ENCODE results near the gene PHF23.
"Not testable (repeated sequence)": the region's sequence is repeated elsewhere in the genome, so short reads cannot be mapped to it uniquely, and the experiment has no call there.

The PHF23 gene

DNA sequence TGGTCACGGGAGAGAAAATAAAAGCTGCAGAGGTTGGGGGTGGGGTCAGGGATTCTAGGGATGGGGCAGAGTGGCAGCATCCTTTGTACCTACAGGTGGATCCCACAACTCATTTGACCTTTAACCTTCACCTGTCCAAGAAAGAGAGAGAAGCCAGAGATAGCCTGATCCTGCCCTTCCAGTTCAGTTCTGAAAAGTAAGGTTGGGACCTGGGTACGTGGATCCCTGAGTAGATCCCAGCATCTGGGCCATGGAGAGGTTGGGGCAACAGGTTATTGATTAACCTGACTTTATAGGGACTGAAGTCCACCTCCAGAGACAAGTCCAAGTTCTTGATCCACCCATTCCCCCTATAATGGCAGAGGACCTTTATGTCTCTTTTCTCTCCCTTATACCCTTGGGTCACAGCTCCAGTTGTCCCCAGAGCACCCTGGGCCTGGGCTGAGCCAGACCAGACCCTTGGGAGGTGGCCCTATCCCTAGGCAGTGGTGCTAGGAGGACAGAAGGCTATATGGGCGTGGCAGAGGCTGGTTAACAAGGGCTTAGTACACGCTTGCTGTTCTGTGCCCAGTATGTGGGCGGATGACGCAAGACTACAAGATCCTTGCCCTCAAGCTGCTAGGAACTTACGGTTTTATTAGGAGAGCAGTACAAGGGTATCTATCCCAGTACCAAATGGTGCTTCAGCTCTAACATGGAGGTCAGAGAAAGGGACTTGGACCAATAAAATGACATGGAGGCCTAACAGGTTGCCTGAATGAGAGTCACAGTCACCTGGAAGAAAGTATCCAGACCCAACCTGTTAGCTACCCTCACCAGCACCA, 19.7 kb upstream of the PHF23 start:
- DNase-seq = no peak

DNA sequence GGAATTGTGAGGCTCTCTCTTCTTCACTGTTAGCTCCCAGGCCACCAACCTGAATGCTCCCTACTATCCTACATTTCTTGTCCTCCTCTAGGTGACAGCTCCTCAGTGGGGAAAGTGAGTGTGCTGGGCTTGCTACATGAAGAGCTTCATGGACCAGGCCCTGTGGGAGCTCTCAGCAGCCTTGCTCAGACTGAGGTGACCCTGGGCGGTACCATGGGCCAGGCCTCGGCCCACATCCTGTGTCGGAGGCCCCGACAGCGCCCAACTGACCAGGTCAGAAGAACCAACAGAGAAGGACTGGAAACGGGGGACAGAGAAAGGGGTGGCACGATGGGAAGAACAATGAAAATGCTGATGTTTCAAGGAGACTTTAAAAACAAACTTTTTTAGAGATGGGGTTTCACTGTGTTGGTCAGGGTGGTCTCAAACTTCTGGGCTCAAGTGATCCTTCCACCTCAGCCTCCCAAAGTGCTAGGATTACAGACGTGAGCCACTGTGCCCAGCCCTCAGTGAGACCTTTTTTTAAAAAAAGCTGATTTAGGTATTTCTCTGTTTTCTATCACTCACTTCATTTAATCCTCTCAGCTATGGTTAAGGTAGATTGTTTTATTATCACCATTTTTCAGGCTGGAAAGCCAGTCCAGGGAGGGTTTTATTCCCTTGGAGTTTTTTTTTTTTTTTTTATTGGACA, 17.7 kb upstream of the PHF23 start:
- DNase-seq = no peak

DNA sequence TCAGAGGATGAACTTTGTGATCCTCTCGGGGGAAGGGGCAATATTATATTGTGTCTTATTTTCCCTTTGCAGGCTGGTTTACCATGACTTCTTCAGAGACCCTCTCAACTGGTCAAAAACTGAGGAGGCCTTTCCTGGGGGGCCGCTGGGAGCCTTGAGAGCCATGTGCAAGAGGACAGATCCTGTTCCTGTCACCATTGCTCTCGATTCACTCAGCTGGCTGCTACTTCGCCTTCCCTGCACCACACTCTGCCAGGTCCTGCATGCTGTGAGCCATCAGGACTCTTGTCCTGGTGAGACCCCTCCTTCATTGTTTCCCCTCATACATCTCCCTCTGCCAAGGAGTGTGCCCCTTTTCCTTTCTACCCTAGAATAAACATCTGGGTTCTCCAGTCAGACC, 15.3 kb upstream of the PHF23 start:
- DNase-seq = no peak

DNA sequence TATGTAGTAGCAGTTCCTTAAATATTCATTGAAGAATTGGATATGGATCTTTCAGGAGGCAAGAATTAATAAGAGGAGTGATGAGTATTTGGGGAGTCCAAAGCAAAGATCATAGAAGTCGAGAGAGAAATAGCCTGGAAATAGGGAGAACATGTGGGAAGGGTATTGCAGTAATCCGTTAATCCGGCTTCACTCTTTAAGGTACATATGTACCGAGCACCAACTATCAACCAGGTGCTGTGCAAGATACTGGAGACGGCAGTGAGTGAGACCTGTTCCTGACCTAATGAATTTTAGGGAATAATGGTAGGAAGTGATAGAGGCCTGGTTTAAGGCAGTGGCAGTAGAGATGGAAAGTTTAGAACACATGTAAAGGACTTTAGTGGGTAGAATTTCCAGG, 13.8 kb upstream of the PHF23 start:
- no peak for DNase-seq

DNA sequence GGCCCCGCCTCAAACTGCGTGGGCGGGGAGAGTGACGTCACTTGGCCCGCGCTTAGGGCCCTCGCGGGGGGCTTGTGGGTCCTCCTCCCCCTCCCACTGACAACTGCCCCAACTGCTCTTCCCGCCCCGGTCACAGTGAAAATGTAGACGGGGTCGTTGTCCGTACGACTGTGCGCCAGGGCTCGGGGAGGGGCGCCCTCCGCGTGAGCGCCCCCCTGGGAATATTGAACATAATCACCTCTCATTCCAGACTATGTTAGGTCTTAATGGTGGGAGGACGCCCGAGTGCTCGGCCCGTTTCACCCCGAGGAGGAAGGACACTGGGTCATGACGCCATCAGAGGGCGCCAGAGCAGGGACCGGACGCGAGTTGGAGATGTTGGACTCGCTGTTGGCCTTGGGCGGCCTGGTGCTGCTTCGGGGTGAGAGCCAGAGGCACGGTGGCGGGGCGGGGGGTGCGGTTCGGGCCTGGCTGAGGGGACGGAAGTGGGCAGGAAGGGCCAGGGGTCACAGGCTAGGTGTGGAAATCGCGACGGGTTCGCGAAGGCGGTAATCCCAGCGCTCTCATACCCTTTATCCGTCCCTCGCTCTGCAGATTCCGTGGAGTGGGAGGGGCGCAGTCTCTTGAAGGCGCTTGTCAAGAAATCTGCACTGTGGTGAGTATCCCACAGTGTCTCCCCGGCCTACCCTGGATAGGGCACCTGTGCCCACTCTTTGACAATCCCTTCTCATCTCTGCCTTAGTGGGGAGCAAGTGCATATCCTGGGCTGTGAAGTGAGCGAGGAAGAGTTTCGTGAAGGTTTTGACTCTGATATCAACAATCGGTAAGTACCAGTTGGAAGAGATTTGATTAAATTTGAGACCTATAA, 13.2 kb upstream of the PHF23 start, which contains the start of gene ELP5:
ELP5 (plus strand) TSS at position 40 of the 868 bp plus-strand sequence; CDS start at position 376, 336 bp downstream.
- peak; percentile 93 for DNase-seq

DNA sequence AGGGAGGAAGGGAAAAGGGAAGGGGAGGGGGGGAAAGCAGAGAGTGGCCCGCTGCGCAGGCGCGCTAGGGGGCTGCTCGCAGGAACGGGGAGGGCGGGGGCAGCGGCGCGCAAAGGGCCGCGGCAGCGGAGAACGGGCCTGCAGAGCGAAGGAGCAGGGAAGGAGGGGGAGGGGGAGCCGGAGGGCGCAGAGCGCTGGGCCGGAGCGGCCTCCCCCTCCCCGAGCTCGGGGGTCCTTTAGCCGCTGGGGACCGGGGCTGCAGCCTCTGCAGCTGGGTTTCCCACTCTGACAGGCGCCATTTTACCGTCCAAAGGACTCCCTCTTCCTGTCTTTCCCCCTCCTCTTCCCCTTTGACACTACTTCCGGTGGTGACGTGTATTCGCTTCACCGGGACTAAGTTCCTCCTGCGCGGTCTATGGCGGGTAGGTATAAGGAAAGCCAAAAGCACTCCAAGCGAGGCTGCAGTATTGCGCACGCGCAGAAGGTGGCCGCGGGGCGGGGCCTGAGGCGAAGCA, 12.5 kb upstream of the PHF23 start, which contains the start of gene CTDNEP1:
CTDNEP1 (minus strand) TSS at position 74 of the 515 bp plus-strand sequence. CDS start 438 bp downstream, outside the sequence.
- peak; percentile 98 for DNase-seq

DNA sequence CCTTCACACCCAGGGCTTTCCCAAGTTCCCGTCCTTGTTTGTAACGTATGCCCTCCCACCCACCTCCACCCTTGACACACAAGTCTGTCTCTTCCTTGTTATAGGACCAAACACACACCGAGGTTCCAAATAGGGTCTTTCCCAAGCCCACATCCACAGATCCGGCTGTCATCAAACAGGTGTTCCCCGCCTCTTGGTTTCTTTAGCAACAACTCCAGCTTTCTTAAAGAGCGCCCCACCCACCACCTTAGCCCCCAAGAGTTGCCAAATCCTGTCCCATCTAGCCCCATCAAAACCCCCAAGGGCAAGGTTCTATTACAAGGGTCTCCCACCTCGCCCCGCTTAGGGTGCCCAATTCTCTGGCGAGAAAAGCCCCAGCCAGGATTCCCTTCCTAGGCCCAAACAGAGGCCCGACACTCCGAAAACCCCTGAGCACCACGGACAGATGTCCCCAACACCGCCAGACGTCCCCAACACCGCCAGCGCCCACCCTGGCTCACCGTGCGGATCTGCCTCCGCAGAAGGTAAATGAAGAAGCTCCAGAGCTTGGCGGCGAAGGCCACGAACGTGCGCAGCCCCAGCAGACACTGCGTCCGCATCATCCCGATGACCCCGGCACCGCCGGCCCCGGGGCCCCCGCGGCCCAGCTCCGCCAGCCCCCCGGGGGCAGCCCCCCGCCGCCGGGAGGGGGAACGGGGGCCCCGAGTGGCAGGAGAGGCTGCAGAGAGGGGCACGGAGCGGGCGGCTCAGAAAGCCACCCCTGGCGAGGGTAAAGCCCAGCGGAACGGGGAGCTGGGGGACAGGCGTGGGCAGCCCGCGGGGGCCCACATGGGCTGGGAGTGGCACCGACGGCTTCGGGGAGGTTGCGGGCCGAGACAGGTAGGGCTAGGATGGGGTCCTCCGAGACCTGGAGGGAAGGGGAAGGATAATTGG, 11.7 kb upstream of the PHF23 start:
- no peak for DNase-seq

DNA sequence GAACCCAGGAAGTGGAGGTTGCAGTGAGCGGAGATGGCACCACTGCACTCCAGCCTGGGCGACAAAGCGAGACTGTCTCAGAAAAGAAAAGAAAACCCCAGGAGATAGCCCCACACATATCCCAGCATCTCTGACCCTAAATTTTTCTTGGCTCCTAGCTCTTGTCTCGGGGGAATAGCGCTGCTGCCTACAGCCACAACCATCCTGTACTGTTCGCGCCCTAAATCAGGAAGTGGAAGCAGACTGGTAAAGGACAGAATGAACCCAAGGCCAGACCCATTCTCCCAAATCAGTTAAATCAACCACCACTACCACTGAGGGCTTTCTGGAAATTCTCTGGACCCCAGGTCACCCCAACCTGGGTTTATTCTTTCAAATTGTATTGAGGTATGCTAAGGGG, 10.6 kb upstream of the PHF23 start:
- no peak for DNase-seq

DNA sequence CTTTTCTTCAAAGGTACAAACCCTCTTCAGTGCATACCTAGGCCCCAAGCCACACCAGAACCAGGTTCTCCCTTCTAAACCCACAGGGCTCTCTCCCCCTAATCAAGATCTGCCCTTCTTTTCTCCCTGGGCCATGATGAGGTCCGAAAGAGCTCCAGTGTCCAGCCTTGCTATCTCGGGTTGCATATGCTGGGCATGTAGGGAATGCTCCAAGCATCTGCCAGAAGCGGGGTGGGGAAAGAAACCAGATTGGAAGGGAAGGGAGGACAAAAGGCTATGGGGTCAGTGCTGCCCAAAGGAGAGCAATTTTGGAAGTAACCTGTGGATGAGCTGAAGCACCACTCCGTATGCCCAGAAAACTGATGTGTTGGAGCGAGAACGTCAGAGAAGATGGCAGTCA, 10.0 kb upstream of the PHF23 start:
- no peak for DNase-seq

DNA sequence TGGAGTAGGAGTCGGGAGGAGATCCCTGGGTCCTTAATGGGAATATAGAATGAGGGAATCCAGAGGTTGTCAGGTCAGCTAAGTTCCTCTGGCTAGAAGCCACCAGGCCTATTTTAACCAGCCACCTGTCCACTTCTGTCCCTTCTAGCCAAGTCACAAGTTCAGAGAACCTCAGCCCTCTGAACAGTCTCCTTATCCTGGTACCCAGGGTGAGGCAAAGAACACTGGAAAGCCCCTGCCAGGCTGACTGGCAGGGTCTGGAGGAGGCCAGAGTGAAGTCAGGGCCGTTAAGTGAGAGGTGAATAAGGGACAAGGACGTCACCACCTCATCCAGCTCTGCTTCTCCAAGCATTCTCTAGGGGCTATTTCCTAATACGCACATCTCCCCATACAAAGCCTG, 9.5 kb upstream of the PHF23 start:
- no peak for DNase-seq

DNA sequence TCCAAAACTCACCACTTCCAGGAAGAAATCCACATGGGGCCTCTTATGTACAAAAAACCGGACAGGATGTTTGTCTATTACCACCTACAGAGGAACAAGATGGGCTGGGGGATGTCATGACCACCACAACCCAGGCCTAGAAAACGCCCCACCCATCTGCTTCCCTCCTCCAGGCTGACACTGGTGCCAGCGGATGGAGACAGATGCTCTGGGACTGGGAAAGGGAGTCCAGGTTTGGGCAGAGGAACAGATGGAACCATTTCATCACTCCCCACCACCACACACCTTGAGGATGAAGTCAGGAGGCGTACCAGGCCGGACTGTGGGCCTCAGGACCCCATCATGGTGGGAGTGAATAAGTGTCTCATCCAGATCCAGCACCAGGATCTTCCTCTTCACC, 7.5 kb upstream of the PHF23 start:
- DNase-seq = no peak

DNA sequence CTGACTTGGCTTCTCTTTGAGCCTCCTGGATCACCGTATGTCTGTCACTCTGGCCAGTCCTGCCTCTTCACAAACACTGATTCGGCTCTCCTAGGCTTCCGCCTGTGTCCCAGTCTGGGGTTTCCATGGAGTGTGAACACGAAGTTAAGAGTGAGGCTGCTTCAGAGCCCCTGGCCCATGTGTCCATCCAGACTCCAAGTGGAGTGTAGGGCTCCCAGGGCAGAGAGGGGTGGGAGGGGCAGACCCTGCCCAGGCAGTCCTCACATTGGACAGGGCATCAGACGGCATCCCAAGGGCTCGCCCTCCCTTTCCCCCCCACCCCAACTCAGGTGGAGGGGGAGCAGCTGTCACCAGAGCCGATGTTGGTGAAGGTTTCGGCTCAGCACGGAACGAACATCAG, 4.6 kb upstream of the PHF23 start:
- not testable (repeated sequence) for DNase-seq

DNA sequence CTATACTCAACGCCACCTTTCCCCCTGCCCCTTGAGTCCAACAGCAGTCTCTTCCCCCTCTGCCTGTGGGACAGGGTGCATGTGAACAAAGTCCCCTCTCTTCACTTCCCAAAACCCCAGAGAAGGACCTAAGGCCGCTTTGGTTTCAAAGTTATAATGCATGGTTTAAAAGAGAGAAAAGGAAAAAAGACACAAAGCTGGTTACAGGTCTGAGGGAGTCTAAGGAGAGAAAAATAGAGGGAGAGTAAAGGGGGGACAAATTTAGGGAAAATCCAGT, 4.1 kb upstream of the PHF23 start:
- DNase-seq = no peak

DNA sequence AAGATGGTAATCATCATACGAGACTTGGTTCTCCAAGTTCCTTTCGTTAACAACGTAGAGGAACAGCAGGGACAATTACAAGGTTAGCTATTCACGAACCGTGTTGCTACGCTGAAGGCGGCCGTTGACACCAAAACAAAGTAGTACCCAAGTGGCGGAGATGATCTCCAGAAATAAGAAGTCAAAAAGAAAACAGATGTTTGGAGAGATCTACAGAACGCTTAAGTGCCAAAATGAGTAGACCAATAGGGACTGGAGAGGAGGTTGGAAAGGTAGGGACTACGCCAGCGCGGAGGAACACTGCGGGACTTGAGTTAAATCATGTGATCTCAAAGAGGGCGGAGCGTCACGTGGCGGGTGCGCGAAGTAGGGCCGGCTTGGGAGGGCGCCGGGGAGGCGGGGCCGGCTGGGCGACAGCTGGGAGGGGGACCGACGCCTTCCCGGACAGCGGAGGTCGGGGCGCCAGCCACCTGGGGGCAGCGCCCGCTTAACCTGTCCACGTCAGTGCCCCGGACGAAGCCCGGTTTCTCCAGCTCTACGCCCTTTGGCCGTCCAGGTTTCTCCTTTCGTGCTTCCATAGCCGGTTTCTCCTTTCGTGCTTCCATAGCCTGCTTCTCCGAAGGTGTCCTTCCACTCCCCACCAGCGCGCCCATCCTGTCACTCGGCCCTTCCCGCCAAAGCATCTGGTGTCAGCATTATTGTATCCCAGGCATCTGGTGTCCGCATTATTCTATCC, 3.6 kb upstream of the PHF23 start:
- DNase-seq = peak; percentile 95

DNA sequence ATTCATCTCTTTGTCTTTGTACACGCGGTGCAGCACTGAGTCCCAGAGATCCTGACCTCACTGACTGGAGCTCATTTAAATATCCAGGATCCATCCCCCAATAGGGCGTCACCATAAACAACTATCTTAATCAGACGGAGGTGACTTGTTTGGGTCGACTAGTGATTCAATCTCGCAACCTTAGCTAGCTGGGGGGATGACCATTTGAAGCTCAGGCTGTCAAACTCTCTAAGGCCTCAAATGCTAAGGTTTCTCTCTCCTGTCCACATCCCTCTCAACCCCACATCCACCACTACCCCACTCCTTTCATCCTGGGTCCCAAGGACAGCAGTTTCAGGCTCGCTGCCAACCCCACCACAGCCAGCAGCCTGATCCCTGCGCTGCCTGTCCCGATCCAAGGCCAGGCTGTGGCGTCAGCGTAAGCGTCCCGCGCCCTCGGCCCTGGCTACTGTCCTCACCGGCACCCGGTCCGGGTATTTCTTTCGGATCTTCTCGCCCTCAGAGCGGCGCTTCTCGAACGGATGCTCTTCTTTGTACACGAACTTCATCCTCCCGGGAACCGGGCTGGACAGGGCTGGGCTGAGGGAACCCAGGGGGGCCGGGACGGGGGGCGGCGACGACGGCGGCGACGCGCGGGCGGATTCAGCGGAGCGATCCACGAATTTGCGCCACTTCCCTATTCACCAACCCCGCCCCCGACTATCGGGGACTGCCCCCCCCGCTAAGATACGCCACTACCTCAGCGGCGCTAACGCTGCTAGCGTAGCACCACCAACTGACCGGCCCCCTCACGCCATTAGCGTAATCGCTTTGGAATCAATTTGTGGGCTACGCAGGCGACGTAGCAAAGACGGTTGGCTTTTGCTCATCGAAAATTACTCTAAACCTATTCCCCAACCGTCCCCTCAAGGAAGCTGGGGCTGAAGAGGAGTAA, 2.8 kb upstream of the PHF23 start, which contains the start of gene GABARAP:
GABARAP (minus strand) TSS at position 667 of the 934 bp plus-strand sequence; CDS start at position 548, 119 bp downstream.
- DNase-seq = peak; percentile 87

DNA sequence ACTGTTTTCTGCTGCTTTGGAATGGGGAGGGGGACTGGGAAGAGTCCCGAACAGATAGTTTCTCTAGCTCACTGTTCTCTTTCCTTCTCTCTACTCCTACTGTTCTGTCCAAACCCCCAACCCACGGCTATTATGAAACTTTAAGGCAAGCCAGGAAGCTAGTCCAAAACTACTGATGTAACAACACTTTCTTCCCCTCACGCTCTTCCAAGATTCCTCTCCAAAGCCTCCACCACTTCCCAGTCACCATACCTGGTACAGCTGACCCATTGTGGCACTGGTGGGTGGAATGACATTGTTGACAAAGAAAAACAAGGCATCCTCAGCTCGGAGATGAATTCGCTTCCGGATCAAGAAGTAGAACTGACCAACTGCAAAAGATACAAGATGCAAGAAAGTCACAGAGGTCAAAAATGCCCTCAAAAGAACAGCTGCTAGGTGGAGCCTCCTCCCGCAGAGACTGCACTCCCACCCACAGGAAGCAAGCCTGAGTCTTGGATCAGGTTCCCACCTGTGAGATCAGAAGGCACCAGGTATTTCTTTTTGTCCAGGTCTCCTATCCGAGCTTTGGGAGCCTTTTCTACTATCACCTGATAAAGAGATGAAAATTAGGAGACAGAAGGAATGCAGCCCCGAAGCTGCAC, 2.0 kb upstream of the PHF23 start:
- no peak for DNase-seq

DNA sequence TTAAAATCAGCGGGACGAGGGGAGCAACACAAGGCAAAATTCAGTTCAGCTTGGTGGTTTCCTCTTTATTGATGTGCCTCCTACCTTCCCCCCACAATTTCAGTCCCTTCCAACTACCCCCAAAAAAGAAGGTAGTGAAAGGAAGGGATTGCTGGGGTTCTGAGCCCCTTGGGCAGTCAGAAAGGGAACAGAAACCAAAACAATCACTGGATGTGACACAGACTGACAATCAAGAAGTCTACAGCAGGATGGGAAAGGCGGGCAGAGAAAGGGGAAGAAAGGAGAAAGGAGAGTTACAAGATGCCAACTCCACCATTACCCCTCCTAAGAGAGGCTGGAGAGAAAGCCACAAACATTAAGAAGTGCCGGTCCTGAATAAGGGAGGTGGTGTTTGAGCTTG, 1.1 kb upstream of the PHF23 start:
- DNase-seq = no peak

DNA sequence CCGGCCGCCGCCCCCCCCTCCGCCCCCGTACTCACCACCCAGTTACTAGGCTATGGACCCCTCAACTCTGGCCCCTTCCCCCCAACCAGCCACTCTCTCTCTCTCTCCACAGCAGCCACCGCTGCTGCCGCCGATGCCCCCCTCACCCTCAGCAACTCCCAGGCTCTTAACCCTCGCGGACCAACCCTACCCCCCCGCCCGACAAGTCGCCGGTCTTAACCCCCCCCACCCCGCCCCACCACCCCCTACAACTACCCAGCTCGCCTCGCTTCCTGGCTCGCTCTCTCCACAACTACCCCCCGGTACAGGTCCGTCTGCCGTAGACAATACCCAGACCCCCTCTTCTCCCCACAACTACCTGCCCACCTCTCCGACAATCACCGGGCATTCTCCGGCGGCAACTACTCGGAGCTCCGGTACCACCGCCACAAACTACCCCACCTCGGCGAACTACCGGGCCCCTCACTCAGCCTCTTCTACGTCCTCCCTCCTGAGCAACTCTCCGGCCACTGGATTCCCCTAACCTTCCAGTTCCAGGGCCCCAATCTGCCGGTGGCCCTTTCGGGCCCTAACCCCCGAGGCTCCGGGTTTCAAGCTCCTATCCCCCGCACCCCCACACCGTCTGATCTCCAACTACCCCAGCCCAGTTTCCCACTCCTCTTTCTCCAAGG, 702 bp downstream of the PHF23 start:
- no peak for DNase-seq

All from DMS79 treated with DMSO at 0.1 percent for 48 hours (cell line).